K562 (cell line): ENCODE results near the gene FBL. TPM values are rescaled to one million over a fixed set of nuclear protein-coding genes. Genes with fewer than 3 reads are reported as not detected.
A peak's percentile ranks its signal among the peaks of the same experiment; 100 is the strongest.
"Not testable (repeated sequence)": the region's sequence is repeated elsewhere in the genome, so short reads cannot be mapped to it uniquely, and the experiment has no call there.

Source experiments
- ATAC-seq: fragments of 200-7000 bp; cut with Tn5 transposase; 3 replicates; pipeline ENCODE4 v1.9.1; 2020; ENCODE audit warnings: moderate library complexity
- BruUV-seq: library from RNA; stranded (reverse); fragments of 400-500 nt; replicated peaks from 2 replicates; lab custom pipeline; 2021; lab: Mats Ljungman, UMichigan
- CTCF ChIA-PET: fragments of 300-600 bp; formaldehyde crosslinking; extraction: SDS; loops from one replicate; lab custom pipeline; 2021; ENCODE audit warnings: low intra/inter-chr PET ratio; lab: Yijun Ruan, JAX
- POLR2A ChIA-PET: fragments of 300-600, 350-650 bp; sonication (Branson Sonifier 250); formaldehyde crosslinking; extraction: SDS; loops from one replicate; lab custom pipeline; 2021; ENCODE audit warnings: antibody characterized with exemption, inconsistent platforms; lab: Yijun Ruan, JAX
- DNase-seq, 4 experiments: peaks; one replicate each; pipeline versions ENCODE4 v3.0.0 to v3.0.0-alpha.2; 2011 to 2018; ENCODE audit warnings: low spot score in 3 of 4, mixed read lengths in 3 of 4; ENCODE audit errors: extremely low read depth in 1 of 4
- FAIRE-seq: peaks from 2 replicates; lab custom pipeline; 2011; peaks lifted over from hg19 to GRCh38; lab: Jason Lieb, UNC
- H2AFZ ChIP-seq: 2 replicates; pipeline ENCODE4 v1.6.0; 2011; ENCODE audit warnings: low read depth, low read length, control low read depth, inconsistent platforms
- H3K27ac ChIP-seq: fragments of 200-600 bp; 3 replicates; pipeline ENCODE4 v1.8.0; 2011; ENCODE audit warnings: low read depth, mild to moderate bottlenecking, control low read depth, inconsistent platforms, low read length, moderate library complexity, mixed read lengths; ENCODE audit errors: extremely low read depth
- H3K27me3 ChIP-seq, 2 experiments: fragments of 300-600 bp in 1 of 2; 2 replicates in 1 of 2; 3 replicates in 1 of 2; pipeline versions ENCODE4 v1.6.0 to v1.8.0; 2011; ENCODE audit warnings: inconsistent platforms in 2 of 2, low read length in 2 of 2, mild to moderate bottlenecking in 1 of 2, mixed read lengths in 1 of 2, moderate library complexity in 1 of 2; ENCODE audit not compliant: control insufficient read depth in 2 of 2, insufficient read depth in 2 of 2
- H3K36me3 ChIP-seq: fragments of 300-600 bp; 3 replicates; pipeline ENCODE4 v1.8.0; 2011; ENCODE audit warnings: mild to moderate bottlenecking, low read length, inconsistent platforms; ENCODE audit not compliant: control insufficient read depth, insufficient read depth
- H3K4me1 ChIP-seq, 2 experiments: fragments of 200-600 bp in 1 of 2; replicated peaks in 1 of 2; 2 replicates in 1 of 2; 3 replicates in 1 of 2; pipeline versions ENCODE4 v1.5.1 to v1.8.0; 2011; ENCODE audit warnings: inconsistent platforms in 2 of 2, low read length in 2 of 2, mild to moderate bottlenecking in 1 of 2, mixed read lengths in 1 of 2, moderate library complexity in 1 of 2; ENCODE audit not compliant: control insufficient read depth in 2 of 2, insufficient read depth in 2 of 2
- H3K4me2 ChIP-seq: 2 replicates; pipeline ENCODE4 v1.6.1; 2011; ENCODE audit warnings: low read length, control low read depth, inconsistent platforms, mixed read lengths; ENCODE audit not compliant: insufficient read depth
- H3K4me3 ChIP-seq: fragments of 200-600 bp; sonication (generic), shearing (Covaris generic); 2 replicates; pipeline ENCODE4 v1.5.1; 2016; ENCODE audit warnings: control low read depth, inconsistent platforms
- H3K79me2 ChIP-seq: fragments of 200-600 bp; 3 replicates; pipeline ENCODE4 v1.8.0; 2011; ENCODE audit warnings: low read length, inconsistent platforms; ENCODE audit not compliant: control insufficient read depth, insufficient read depth
- H3K9ac ChIP-seq, 2 experiments: 2 replicates each; pipeline versions ENCODE4 v1.6.0 to v1.6.1; 2011; ENCODE audit warnings: low read depth in 2 of 2, low read length in 2 of 2, control low read depth in 1 of 2, inconsistent platforms in 1 of 2, mild to moderate bottlenecking in 1 of 2, mixed read lengths in 1 of 2; ENCODE audit not compliant: insufficient read depth in 1 of 2
- H3K9me1 ChIP-seq: one replicate; pipeline ENCODE4 v1.6.0; 2011; ENCODE audit warnings: inconsistent platforms, mild to moderate bottlenecking, low read length, moderate library complexity; ENCODE audit not compliant: control insufficient read depth, insufficient read depth
- H3K9me3 ChIP-seq: replicated peaks from 2 replicates; pipeline ENCODE4 v1.5.1; 2011; ENCODE audit warnings: low read depth, low read length, inconsistent platforms; ENCODE audit not compliant: control insufficient read depth, insufficient read depth
- H4K20me1 ChIP-seq: replicated peaks from 2 replicates; pipeline ENCODE4 v1.6.1; 2011; ENCODE audit warnings: low read length, inconsistent platforms, mixed read lengths; ENCODE audit not compliant: control insufficient read depth, insufficient read depth
- JUND ChIP-seq, 2 experiments: IDR thresholded peaks; 2 replicates in 1 of 2; 3 replicates in 1 of 2; pipeline ENCODE4 v1.6.1; 2011; ENCODE audit warnings: borderline replicate concordance in 2 of 2, low read depth in 2 of 2, low read length in 2 of 2, improper control_type of control experiment in 1 of 2, missing biosample characterization in 1 of 2, missing genetic modification characterization in 1 of 2, missing genetic modification reagents in 1 of 2
- TBP ChIP-seq: optimal IDR thresholded peaks from 2 replicates; pipeline ENCODE3; 2011; ENCODE audit warnings: low read depth, low read length, improper control_type of control experiment
- WGBS: fragments of 100-300 bp; shearing (Covaris generic); methylation state at CpG from one replicate; pipeline ENCODE4 v1.1.6; 2016; ENCODE audit warnings: low coverage, mixed read lengths; ENCODE audit not compliant: insufficient coverage; ENCODE audit errors: missing lambda C conversion rate; 5-methylcytosine and 5-hydroxymethylcytosine counted together
- in situ Hi-C: fragments of 300-500 bp; cut with MboI; formaldehyde crosslinking; loops from 4 replicates; pipeline ENCODE4 v1.15.0; 2018; ENCODE audit warnings: inconsistent platforms, mixed read lengths
- intact Hi-C: fragments of 100-400 bp; cut with micrococcal nuclease; formaldehyde crosslinking; loops from 2 replicates; pipeline ENCODE4 v1.14.2; 2022
- polyA plus RNA-seq, 8 experiments: library from polyadenylated mRNA; depleted of rRNA in 4 of 8; stranded (reverse) in 5 of 8; unstranded in 3 of 8; fragments of >200 nt; fragmentation: Nextera tagmentation in 2 of 8; fragmentation: Illumina TruSeq in 1 of 8; extraction: Ambion mirVana in 2 of 8; extraction: Trizol in 1 of 8; gene quantifications; 2 replicates each; pipeline versions ENCODE4 v1.2.1 to v1.2.3, GENCODE V29; 2011 to 2014; ENCODE audit warnings: inconsistent platforms in 1 of 8, missing spikeins in 1 of 8
- total RNA-seq, 7 experiments: library from RNA; depleted of rRNA in 6 of 7; stranded (reverse); fragments of >200 nt in 6 of 7; fragmentation: Illumina TruSeq in 2 of 7; extraction: Trizol in 2 of 7; gene quantifications; 2 replicates each; pipeline versions ENCODE4 v1.2.1 to v1.2.3, GENCODE V29; 2011 to 2021; ENCODE audit warnings: low replicate concordance in 1 of 7
- TF ChIP-seq, protein P1 (sequence below), 2 experiments: fragments of 450-650 bp in 1 of 2; sonication (generic) in 1 of 2; formaldehyde crosslinking in 1 of 2; IDR thresholded peaks in 1 of 2; conservative IDR thresholded peaks in 1 of 2; 2 replicates each; pipeline versions ENCODE4 v1.6.1 to v1.8.1; 2016 to 2023; ENCODE audit warnings: mild to moderate bottlenecking in 2 of 2, moderate library complexity in 2 of 2, inconsistent platforms in 1 of 2, missing genetic modification reagents in 1 of 2

Gene FBL
- total and polyA plus RNA-seq, 9 of the 15 experiments (the other 6 are each of a cell fraction or from before 2014, with no cell fraction given), result 201 to 1,696 (median 696) TPM

DNA sequence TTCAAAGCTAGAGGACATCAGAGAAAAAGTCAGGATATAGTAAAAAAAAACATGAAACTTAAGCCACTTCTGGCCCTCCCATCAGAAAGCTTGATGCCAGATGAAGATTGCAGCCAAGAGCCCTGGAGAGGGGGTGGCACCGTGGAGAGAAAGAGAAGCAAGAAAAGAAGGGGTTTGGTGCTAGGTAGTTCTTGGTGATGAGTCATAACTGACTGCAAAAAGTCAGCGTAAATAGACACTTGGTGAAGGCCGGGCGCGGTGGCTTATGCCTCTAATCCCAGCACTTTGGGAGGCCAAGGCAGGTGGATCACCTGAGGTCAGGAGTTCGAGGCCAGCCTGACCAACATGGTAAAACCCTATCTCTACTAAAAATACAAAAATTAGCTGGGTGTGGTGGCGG is 37.5 kb downstream of the FBL start:
- not testable (repeated sequence) for FAIRE-seq; TF ChIP-seq JUND (tag; IDR thresholded peaks at IDR 0.05; ENCODE audit: borderline replicate concordance, low read depth, low read length)
- TF ChIP-seq, protein P1, sequence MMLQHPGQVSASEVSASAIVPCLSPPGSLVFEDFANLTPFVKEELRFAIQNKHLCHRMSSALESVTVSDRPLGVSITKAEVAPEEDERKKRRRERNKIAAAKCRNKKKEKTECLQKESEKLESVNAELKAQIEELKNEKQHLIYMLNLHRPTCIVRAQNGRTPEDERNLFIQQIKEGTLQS (IDR thresholded peaks at IDR 0.05), result peak; percentile 69
- TF ChIP-seq, protein P1 (CRISPR knock-in tag; conservative IDR thresholded peaks at IDR 0.05), result not testable (repeated sequence)
- TF ChIP-seq TBP, result peak; percentile 11
- peak; percentile 21; the same call in 1 of the 2 replicates for TF ChIP-seq JUND (IDR thresholded peaks at IDR 0.05; ENCODE audit: borderline replicate concordance, low read depth, low read length)
- TF ChIP-seq, all 486 proteins: peak for 3; not testable (repeated sequence) for 483
- H3K36me3 ChIP-seq, H3K79me2 ChIP-seq, H3K27ac ChIP-seq, in situ Hi-C loops, CTCF ChIA-PET, H3K9me3 ChIP-seq, DNase-seq, H4K20me1 ChIP-seq, intact Hi-C loops, ATAC-seq, H3K4me3 ChIP-seq, H3K4me2 ChIP-seq, BruUV-seq, H3K9me1 ChIP-seq, H2AFZ ChIP-seq, H3K9ac ChIP-seq, H3K4me1 ChIP-seq: not testable (repeated sequence)
- peaks cover 7 to 44% of the 10 kb centered on the region in 2 experiments; a peak in 2 of 5 replicates for H3K27me3 ChIP-seq
- POLR2A ChIA-PET, result interaction anchor here (0.7 to 1.2 kb wide), 2 partner anchors 47 to 247 kb away, joined by 3 read pairs; no protein-coding TSS in a partner anchor
- 11% methylated on average over 7 of the region's 7 CpGs for WGBS
